ENCODE measurements around the gene FAM3B.

The FAM3B gene

DNA sequence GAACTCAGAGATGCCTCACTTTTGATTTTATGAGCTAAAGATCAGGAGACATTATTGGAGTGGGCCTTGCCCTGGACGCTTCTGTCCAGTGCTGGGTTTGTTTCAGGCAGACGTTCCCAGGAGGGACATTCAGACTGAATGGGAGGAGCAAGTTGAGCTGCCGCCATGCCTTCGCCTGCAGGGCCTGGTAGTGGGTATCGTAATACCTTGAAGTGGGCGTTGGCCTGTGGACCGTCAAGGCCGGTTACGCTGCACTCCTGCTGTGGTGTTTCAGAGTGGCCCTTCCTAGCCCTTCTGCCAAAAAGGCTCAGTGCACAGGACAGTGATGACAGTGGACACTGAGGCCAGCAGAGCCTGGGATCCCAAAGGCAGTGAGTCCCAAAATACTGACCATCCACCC, 1.6 kb downstream of the FAM3B start:
- DNase-seq (ENCODE audit: low read depth in 2 of 3, low spot score in 1 of 3), result no peak

- no peak for DNase-seq (ENCODE audit: low read depth in 2 of 3, low spot score in 1 of 3)
These were observed 2.7 kb downstream of the FAM3B start for GRCh38 chr21:41319273-41319672.

GRCh38 chr21:41321211-41321907, 4.8 kb downstream of the FAM3B start:
- DNase-seq (ENCODE audit: low read depth in 2 of 3, low spot score in 1 of 3), result no peak

- no peak for DNase-seq (ENCODE audit: low read depth in 2 of 3, low spot score in 1 of 3)
These were observed 5.4 kb downstream of the FAM3B start for GRCh38 chr21:41321908-41322495.

DNA sequence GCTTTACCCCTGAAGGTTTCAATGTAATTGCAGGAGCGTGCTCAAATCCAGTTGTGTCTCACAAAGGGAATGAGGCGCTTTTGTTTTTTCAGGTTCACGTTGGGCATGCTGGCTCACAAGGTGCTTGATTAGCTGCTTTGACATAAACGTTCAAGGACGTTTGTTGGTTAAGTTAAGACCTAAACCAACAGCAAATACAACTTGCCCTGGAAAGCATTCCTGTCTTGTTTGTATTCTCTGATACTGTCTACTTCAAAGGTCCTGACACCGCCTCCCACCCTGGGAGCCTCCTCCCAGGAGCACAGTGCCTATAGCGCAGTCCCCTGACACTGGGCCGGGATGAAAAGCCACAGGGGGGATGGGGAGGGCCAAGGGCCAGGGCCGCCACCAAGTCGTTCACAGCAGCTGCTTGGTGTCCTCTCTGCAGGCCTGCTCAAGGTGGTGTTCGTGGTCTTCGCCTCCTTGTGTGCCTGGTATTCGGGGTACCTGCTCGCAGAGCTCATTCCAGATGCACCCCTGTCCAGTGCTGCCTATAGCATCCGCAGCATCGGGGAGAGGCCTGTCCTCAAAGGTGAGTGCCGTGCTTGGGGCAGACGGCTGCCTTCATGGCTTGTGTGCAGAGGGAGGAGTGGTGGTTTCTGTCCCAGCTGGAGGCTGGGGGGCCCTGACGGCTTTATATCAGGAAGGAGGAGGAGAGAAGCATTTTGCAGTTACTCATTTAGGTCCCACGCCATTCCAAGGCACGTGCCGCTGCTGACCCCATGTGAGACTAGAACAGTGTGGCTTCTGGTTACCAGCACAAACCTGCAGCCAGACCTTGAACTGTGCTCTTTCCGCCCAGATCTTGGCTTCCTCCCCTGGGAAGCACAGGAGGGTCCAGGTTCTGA, 6.1 kb downstream of the FAM3B start:
- no peak for DNase-seq (ENCODE audit: low read depth in 2 of 3, low spot score in 1 of 3)

GRCh38 chr21:41325138-41325912, 8.7 kb downstream of the FAM3B start:
- no peak for DNase-seq (ENCODE audit: low read depth in 2 of 3, low spot score in 1 of 3)

GRCh38 chr21:41326414-41327080, 9.9 kb downstream of the FAM3B start:
- DNase-seq (ENCODE audit: low read depth in 2 of 3, low spot score in 1 of 3), result no peak

GRCh38 chr21:41327753-41328152, 11.2 kb downstream of the FAM3B start:
- no peak for DNase-seq (ENCODE audit: low read depth in 2 of 3, low spot score in 1 of 3)

DNA sequence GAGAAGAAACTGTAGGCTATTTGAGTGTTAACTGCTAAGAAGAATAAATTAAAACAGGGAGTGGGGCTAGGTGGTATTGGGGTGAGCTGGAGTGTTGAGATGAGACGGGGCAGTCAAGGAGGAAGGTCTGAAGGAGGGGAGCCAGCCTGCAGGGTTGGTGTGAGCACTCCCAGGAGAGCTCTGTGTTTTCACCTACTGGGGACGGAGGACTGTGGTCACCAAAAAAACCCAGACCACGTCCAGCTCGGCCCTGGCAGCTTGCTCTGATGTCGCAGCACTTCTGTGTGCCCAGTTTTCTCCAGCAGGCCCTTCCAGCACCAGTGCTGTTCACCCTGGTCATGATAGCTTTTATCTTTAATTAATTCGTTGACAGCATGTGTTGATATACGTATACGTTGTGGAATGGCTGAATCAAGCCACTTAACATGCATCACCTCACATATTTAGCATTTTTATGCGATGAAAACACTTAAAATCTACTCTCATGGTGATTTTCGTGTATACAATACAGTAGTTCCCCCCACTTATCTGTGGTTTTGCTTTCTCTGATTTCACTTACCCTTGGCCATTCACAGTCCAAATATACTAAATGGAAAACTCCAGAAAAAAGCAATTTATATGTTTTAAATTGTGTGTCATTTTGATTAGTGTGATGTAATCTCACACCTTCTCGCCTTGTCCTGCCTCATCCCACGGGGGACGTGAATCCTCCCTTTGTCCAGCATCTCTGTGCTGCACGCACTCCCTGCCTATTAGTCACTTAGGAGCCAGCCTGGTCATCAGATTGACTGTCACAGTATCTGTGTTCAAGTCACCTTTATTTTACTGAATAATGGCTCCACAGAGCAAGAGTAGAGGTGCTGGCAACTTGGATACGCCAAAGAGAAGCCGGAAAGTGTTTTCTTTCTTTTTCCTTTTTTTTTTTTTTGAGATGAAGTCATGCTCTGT, 12.3 kb downstream of the FAM3B start:
- no peak for DNase-seq (ENCODE audit: low read depth in 2 of 3, low spot score in 1 of 3)

DNA sequence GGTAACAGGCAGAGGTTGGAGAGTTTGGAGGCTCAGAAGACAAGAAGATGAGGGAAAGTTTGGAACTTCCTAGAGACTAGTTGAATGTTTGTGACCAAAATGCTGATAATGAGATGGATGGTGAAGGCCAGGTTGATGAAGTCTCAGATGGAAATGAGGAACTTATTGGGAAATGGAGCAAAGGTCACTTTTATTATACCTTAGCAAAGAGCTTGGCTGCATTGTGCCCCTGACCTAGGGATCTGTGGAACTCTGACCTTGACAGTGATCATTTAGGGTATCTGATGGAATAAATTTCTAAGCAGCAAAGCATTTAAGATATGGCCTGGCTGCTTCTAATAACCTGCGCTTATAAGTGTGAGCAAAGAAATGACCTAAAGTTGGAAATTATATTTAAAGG, 17.2 kb downstream of the FAM3B start:
- no peak for DNase-seq (ENCODE audit: low read depth in 2 of 3, low spot score in 1 of 3)

DNA sequence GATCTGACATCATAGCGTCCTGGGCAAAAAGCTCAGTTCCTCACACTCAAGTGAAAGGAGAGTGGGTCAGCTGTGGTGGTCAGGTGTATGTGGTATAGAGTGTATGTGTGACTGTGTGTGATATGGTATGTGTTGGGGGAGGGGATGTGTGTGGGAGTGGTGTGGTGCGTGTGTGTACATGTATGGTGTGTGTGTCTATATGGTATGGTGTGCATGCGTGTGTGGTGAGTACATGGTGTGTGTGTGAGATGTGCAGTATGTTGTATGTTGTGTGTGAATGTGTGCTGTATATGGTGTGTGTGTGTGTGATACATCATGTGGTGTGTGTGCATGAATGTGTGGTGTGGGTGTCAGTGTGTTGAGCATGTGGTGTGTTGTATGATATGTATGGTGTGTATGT, 20.9 kb downstream of the FAM3B start:
- no peak for DNase-seq (ENCODE audit: low read depth in 2 of 3, low spot score in 1 of 3)

DNA sequence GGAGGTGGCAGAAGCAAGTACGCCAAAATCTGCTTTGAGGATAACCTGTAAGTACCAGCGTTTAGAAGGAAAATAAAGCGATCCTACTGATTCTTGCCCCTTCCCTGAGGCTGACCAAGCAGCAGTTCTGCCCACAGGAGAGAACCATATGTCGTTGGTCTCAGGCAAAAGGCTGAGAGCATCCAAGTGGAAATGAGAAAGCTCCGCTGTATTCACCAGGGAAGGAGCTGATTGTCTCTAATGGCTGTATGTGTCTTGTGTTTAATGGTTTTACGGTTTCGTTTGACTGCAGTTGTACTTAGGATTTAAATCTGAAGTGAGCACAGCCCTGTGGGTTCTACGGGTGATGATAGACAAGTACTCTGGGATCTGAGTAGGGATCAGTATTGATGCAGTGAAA, 21.9 kb downstream of the FAM3B start:
- no peak for DNase-seq (ENCODE audit: low read depth in 2 of 3, low spot score in 1 of 3)

DNA sequence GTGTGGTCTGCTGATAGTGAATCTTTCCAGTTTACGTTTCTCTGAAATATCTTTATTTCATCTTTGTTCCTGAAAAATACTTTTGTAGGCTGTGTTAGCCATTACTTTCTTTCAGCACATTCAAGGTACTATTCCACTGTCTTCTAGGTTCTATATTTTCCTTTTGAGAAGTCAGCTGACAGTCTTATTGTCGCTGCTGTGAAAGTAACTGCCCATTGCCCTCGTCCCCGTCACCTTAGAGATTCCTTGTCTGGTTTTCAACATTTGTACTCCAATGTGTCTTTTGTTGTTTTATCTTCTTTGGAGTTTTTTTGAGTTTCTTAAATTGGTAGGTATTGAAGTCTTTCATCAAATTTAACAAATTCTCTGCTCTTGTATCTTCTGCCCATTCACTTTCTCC, 25.4 kb downstream of the FAM3B start:
- no peak for DNase-seq (ENCODE audit: low read depth in 2 of 3, low spot score in 1 of 3)

GRCh38 chr21:41344146-41344545, 27.5 kb downstream of the FAM3B start:
- DNase-seq (ENCODE audit: low read depth in 2 of 3, low spot score in 1 of 3), result no peak

DNA sequence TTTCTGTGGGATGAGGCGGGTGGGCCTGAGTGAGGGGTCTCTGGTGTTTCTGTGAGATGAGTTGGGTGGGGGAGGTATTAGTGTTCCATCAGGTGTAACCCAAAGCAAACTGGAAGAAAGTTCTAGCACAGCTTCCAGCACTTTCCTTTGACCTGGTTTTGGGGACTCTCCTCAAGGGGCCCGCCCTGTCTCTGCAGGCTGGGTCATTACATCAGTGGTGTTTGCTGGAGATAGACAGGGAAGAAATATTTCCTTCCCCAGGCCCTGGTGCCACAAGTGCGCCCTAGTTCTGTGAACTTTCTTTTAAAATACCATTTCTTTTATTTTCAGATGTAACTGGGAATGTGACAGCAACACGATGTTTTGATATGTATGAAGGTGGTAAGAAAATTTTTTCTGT, 28.8 kb downstream of the FAM3B start:
- no peak for DNase-seq (ENCODE audit: low read depth in 2 of 3, low spot score in 1 of 3)

GRCh38 chr21:41345934-41346685, 29.5 kb downstream of the FAM3B start:
- DNase-seq (ENCODE audit: low read depth in 2 of 3, low spot score in 1 of 3), result no peak

GRCh38 chr21:41346758-41347157, 30.2 kb downstream of the FAM3B start:
- DNase-seq (ENCODE audit: low read depth in 2 of 3, low spot score in 1 of 3), result no peak

GRCh38 chr21:41348434-41348833, 31.8 kb downstream of the FAM3B start:
- no peak for DNase-seq (ENCODE audit: low read depth in 2 of 3, low spot score in 1 of 3)

- DNase-seq (ENCODE audit: low read depth in 2 of 3, low spot score in 1 of 3), result no peak
These were observed 32.5 kb downstream of the FAM3B start for GRCh38 chr21:41349126-41349525.
